ENCODE data around the gene POTEC.
"Not testable (repeated sequence)": the region's sequence is repeated elsewhere in the genome, so short reads cannot be mapped to it uniquely, and the experiment has no call there.

POTEC gene

GRCh38 chr18:14543446-14543964, at the start of gene POTEC:
Gene POTEC, minus strand, starts transcription at chr18:14543600. Its CDS starts 454 bp downstream, at chr18:14543146.
- H3K27ac ChIP-seq (ENCODE audit: low read depth, low read length, poor library complexity, severe bottlenecking); H3K4me3 ChIP-seq (ENCODE audit: low read depth, low read length, poor library complexity, severe bottlenecking); H2AFZ ChIP-seq (ENCODE audit: low read length); H3K9me2 ChIP-seq (ENCODE audit: low read depth, low read length); H4K20me1 ChIP-seq (ENCODE audit: insufficient read depth, low read length); H3K79me2 ChIP-seq (ENCODE audit: insufficient read depth, low read length); H3K9ac ChIP-seq (ENCODE audit: low read length); H3K4me1 ChIP-seq (ENCODE audit: insufficient read depth, low read length, severe bottlenecking); H3F3A ChIP-seq (ENCODE audit: insufficient read depth, low read length); H3K4me2 ChIP-seq (ENCODE audit: low read length); H3K27me3 ChIP-seq (ENCODE audit: insufficient read depth, low read length); H3K36me3 ChIP-seq (ENCODE audit: insufficient read depth, low read length); H3K9me3 ChIP-seq (ENCODE audit: low read length): not testable (repeated sequence)

GRCh38 chr18:14577971-14578370, 34.6 kb upstream of the POTEC start:
- no peak overlapping the region for H3K9ac ChIP-seq (ENCODE audit: low read length)
- H3K9me2 ChIP-seq (ENCODE audit: low read depth, low read length), result no peaks in the 10 kb centered on the region
- no peak overlapping the region for H3K4me2 ChIP-seq (ENCODE audit: low read length)
- no peaks in the 10 kb centered on the region for H3K27me3 ChIP-seq (ENCODE audit: insufficient read depth, low read length)
- TF ChIP-seq EZH2 (IDR thresholded peaks at IDR 0.05; ENCODE audit: borderline replicate concordance, low read length), result no peak
- no peak for TF ChIP-seq CTCF (IDR thresholded peaks at IDR 0.05; ENCODE audit: low read length)
- no peaks in the 10 kb centered on the region for H3K79me2 ChIP-seq (ENCODE audit: insufficient read depth, low read length)
- H4K20me1 ChIP-seq (ENCODE audit: insufficient read depth, low read length), result no peaks in the 10 kb centered on the region
- H3K4me3 ChIP-seq (ENCODE audit: low read depth, low read length, poor library complexity, severe bottlenecking), result no peak overlapping the region
- H3K36me3 ChIP-seq (ENCODE audit: insufficient read depth, low read length), result no peaks in the 10 kb centered on the region
- H3F3A ChIP-seq (ENCODE audit: insufficient read depth, low read length), result no peaks in the 10 kb centered on the region
- H3K9me3 ChIP-seq (ENCODE audit: low read length), result no peaks in the 10 kb centered on the region
- H2AFZ ChIP-seq (ENCODE audit: low read length), result 0 out of 2 replicates have a peak overlapping the region, but pooled peaks have one; percentile 32
- no peaks in the 10 kb centered on the region for H3K4me1 ChIP-seq (ENCODE audit: insufficient read depth, low read length, severe bottlenecking)
- no peak overlapping the region for H3K27ac ChIP-seq (ENCODE audit: low read depth, low read length, poor library complexity, severe bottlenecking)

- not testable (repeated sequence) for H3K9ac ChIP-seq (ENCODE audit: low read length); H3K4me3 ChIP-seq (ENCODE audit: low read depth, low read length, poor library complexity, severe bottlenecking); H2AFZ ChIP-seq (ENCODE audit: low read length); H3K27me3 ChIP-seq (ENCODE audit: insufficient read depth, low read length); H3F3A ChIP-seq (ENCODE audit: insufficient read depth, low read length); H4K20me1 ChIP-seq (ENCODE audit: insufficient read depth, low read length); H3K4me1 ChIP-seq (ENCODE audit: insufficient read depth, low read length, severe bottlenecking); H3K36me3 ChIP-seq (ENCODE audit: insufficient read depth, low read length); H3K4me2 ChIP-seq (ENCODE audit: low read length); H3K9me2 ChIP-seq (ENCODE audit: low read depth, low read length); H3K9me3 ChIP-seq (ENCODE audit: low read length); H3K79me2 ChIP-seq (ENCODE audit: insufficient read depth, low read length); H3K27ac ChIP-seq (ENCODE audit: low read depth, low read length, poor library complexity, severe bottlenecking)
Observed at GRCh38 chr18:14559502-14559901, 16.1 kb upstream of the POTEC start.

- H3K4me3 ChIP-seq (ENCODE audit: low read depth, low read length, poor library complexity, severe bottlenecking); H3F3A ChIP-seq (ENCODE audit: insufficient read depth, low read length); H3K79me2 ChIP-seq (ENCODE audit: insufficient read depth, low read length); H3K9me2 ChIP-seq (ENCODE audit: low read depth, low read length); H4K20me1 ChIP-seq (ENCODE audit: insufficient read depth, low read length); H3K4me2 ChIP-seq (ENCODE audit: low read length); H3K36me3 ChIP-seq (ENCODE audit: insufficient read depth, low read length); H3K27ac ChIP-seq (ENCODE audit: low read depth, low read length, poor library complexity, severe bottlenecking); H3K9me3 ChIP-seq (ENCODE audit: low read length); H2AFZ ChIP-seq (ENCODE audit: low read length); H3K27me3 ChIP-seq (ENCODE audit: insufficient read depth, low read length); H3K9ac ChIP-seq (ENCODE audit: low read length); H3K4me1 ChIP-seq (ENCODE audit: insufficient read depth, low read length, severe bottlenecking): not testable (repeated sequence)
Observed at GRCh38 chr18:14531659-14532058, 11.7 kb downstream of the POTEC start.

GRCh38 chr18:14510707-14511106, 32.7 kb downstream of the POTEC start:
- H3K4me2 ChIP-seq (ENCODE audit: low read length); H3K9me2 ChIP-seq (ENCODE audit: low read depth, low read length); H3K36me3 ChIP-seq (ENCODE audit: insufficient read depth, low read length); H3F3A ChIP-seq (ENCODE audit: insufficient read depth, low read length); H4K20me1 ChIP-seq (ENCODE audit: insufficient read depth, low read length); H3K4me3 ChIP-seq (ENCODE audit: low read depth, low read length, poor library complexity, severe bottlenecking); H3K79me2 ChIP-seq (ENCODE audit: insufficient read depth, low read length); H2AFZ ChIP-seq (ENCODE audit: low read length); H3K9me3 ChIP-seq (ENCODE audit: low read length); H3K27me3 ChIP-seq (ENCODE audit: insufficient read depth, low read length); H3K4me1 ChIP-seq (ENCODE audit: insufficient read depth, low read length, severe bottlenecking); H3K9ac ChIP-seq (ENCODE audit: low read length); H3K27ac ChIP-seq (ENCODE audit: low read depth, low read length, poor library complexity, severe bottlenecking): not testable (repeated sequence)

DNA sequence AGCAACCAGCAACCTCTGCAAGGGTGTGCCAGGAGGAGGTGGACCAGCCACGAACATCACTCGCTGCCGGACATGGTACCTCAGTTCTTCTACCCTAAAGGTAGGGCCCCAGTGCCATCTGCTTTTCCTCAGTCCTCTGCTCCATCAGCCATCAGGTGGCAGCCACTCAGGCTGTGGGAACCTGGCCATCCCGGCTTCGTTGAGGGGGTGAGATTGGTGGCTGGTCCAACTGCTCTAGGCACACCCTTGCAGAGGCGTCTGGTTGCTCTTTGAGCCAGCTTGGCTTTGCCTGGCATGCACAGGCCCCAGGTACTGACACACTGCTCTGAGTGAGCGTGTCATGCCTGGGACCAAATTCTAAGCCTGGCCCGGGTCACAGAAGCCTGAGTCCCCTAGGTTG, 39.7 kb downstream of the POTEC start:
- not testable (repeated sequence) for H3K9me3 ChIP-seq (ENCODE audit: low read length); H3K79me2 ChIP-seq (ENCODE audit: insufficient read depth, low read length); H3K36me3 ChIP-seq (ENCODE audit: insufficient read depth, low read length); H3K9me2 ChIP-seq (ENCODE audit: low read depth, low read length); H3K27ac ChIP-seq (ENCODE audit: low read depth, low read length, poor library complexity, severe bottlenecking); H3K27me3 ChIP-seq (ENCODE audit: insufficient read depth, low read length); H3F3A ChIP-seq (ENCODE audit: insufficient read depth, low read length); H3K4me2 ChIP-seq (ENCODE audit: low read length); H4K20me1 ChIP-seq (ENCODE audit: insufficient read depth, low read length); H3K4me3 ChIP-seq (ENCODE audit: low read depth, low read length, poor library complexity, severe bottlenecking); H2AFZ ChIP-seq (ENCODE audit: low read length); H3K9ac ChIP-seq (ENCODE audit: low read length)
- peaks cover 11% of the 10 kb centered on the region for H3K4me1 ChIP-seq (ENCODE audit: insufficient read depth, low read length, severe bottlenecking)

DNA sequence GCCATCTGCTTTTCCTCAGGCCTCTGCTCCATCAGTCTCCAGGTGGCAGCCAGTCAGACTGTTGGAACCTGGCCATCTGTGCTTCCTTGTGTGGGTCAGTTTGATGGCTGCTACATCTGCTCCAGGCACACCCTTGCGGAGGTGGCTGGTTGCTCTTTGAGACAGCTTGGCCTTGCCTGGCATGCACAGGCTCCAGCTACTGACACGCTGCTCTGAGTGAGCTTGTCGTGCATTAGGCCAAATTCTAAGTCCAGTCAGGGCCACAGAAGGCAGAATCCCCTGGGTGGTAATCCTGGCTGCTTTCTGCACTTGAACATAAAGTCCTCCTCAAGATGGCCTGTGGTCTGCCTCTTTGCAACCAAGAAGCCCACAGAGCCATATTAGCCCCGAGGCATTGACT, 41.5 kb downstream of the POTEC start:
- H3K79me2 ChIP-seq (ENCODE audit: insufficient read depth, low read length); H3K27me3 ChIP-seq (ENCODE audit: insufficient read depth, low read length); H3K9me3 ChIP-seq (ENCODE audit: low read length); H4K20me1 ChIP-seq (ENCODE audit: insufficient read depth, low read length); H3K4me3 ChIP-seq (ENCODE audit: low read depth, low read length, poor library complexity, severe bottlenecking); H2AFZ ChIP-seq (ENCODE audit: low read length); H3K27ac ChIP-seq (ENCODE audit: low read depth, low read length, poor library complexity, severe bottlenecking); H3K9me2 ChIP-seq (ENCODE audit: low read depth, low read length); H3F3A ChIP-seq (ENCODE audit: insufficient read depth, low read length); H3K36me3 ChIP-seq (ENCODE audit: insufficient read depth, low read length); H3K4me2 ChIP-seq (ENCODE audit: low read length); H3K9ac ChIP-seq (ENCODE audit: low read length): not testable (repeated sequence)
- H3K4me1 ChIP-seq (ENCODE audit: insufficient read depth, low read length, severe bottlenecking), result peaks cover 11% of the 10 kb centered on the region
